ENCODE results near the gene KCNT2. TPM values are rescaled to one million over a fixed set of nuclear protein-coding genes. Genes with fewer than 3 reads are reported as not detected.

KCNT2 gene
- total and polyA plus RNA-seq, 2 donors (not counting 3 experiments of a cell fraction or from before 2014, with no cell fraction given): 0.46 to 1.6 TPM

DNA sequence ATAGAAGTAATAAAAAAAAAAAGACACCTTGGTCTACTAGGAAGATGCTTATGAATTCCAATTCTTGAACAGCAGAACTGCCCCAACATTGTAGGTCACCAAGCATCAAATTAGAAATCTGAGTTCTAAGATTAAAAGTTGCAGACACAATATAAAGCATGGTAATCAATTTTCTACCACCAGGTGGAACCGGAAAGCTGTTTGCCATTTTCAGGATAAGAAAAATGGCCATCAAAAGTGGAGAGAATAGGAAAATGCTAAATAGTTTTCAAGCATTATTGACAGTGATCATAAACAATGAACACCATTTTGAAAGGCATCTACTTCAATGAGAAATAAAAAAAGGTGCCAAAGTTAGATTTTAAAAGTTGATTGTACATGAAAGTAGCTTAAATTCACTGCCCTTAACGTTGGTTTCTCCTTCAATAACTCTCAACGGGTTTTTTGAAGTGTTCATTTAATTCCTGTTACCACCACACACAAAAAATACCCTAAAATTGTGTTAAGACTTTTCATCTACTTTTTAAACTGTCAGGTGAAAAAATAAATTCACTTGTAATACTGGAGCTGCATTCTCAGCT is 252.9 kb downstream of the KCNT2 start:
- Histone ChIP-seq H3K27me3 (ENCODE audit: control insufficient read depth in 2 of 2, insufficient read depth in 2 of 2, low read length in 2 of 2) (no peaks in the 10 kb centered on the region), H3K9me1 (replicated peaks; ENCODE audit: control insufficient read depth, extremely low read depth, insufficient read depth, low read length) (no peaks in the 10 kb centered on the region), H2AFZ (ENCODE audit: low read depth, low read length) (no peak overlapping the region), H3K79me2 (ENCODE audit: control insufficient read depth, insufficient read depth, low read length) (no peaks in the 10 kb centered on the region), H3K36me3 (ENCODE audit: control insufficient read depth in 2 of 2, extremely low read depth in 1 of 2, insufficient read depth in 2 of 2, low read length in 2 of 2) (no peaks in the 10 kb centered on the region), H3K9me3 (replicated peaks; ENCODE audit: control insufficient read depth, insufficient read depth, low read length) (no peaks in the 10 kb centered on the region), H3K4me1 (ENCODE audit: control insufficient read depth, extremely low read depth, insufficient read depth, low read length) (no peaks in the 10 kb centered on the region), H3K27ac (ENCODE audit: insufficient read depth, low read depth, low read length) (no peak overlapping the region), H3K9ac (replicated peaks; ENCODE audit: extremely low read depth, insufficient read depth, low read length) (no peak overlapping the region), H4K20me1 (replicated peaks; ENCODE audit: control insufficient read depth, extremely low read depth, insufficient read depth, low read length) (no peaks in the 10 kb centered on the region), H3K4me2 (ENCODE audit: insufficient read depth, low read length) (no peak overlapping the region), H3K4me3 (replicated peaks in 1 of 3; ENCODE audit: insufficient read depth in 1 of 3, low read depth in 1 of 3, low read length in 3 of 3) (no peak overlapping the region)
- peak; percentile 64 for DNase-seq (ENCODE audit: low read depth, low spot score)
- intact Hi-C loops (cut with micrococcal nuclease): loop anchor here (1.0 to 5.0 kb wide), 3 partner anchors 202 to 306 kb away; partner anchors contain the start of gene KCNT2
- CTCF ChIA-PET: interaction anchor here (0.7 to 6.0 kb wide), 26 partner anchors 9 to 307 kb away, joined by 3 to 197 read pairs (median 4); partner anchors contain the start of gene CFH
- peak; percentile 77 for FAIRE-seq
- TF ChIP-seq, protein P1, sequence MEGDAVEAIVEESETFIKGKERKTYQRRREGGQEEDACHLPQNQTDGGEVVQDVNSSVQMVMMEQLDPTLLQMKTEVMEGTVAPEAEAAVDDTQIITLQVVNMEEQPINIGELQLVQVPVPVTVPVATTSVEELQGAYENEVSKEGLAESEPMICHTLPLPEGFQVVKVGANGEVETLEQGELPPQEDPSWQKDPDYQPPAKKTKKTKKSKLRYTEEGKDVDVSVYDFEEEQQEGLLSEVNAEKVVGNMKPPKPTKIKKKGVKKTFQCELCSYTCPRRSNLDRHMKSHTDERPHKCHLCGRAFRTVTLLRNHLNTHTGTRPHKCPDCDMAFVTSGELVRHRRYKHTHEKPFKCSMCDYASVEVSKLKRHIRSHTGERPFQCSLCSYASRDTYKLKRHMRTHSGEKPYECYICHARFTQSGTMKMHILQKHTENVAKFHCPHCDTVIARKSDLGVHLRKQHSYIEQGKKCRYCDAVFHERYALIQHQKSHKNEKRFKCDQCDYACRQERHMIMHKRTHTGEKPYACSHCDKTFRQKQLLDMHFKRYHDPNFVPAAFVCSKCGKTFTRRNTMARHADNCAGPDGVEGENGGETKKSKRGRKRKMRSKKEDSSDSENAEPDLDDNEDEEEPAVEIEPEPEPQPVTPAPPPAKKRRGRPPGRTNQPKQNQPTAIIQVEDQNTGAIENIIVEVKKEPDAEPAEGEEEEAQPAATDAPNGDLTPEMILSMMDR (IDR thresholded peaks at IDR 0.05; ENCODE audit: extremely low read depth in 1 of 2, insufficient read depth in 1 of 2, low read depth in 1 of 2, low read length in 2 of 2): peak; percentile 28 to 38
- TF ChIP-seq POLR2AphosphoS5 (IDR thresholded peaks at IDR 0.05; ENCODE audit: insufficient read depth, low read depth, low read length): no peak
- dilution Hi-C loops (cut with MboI; ENCODE audit: extremely low pct_ligation_motif_present, low sequenced_read_pairs): no loop called here
- POLR2A ChIA-PET: no interaction called here
- no TSS peak for BruUV-seq (replicated peaks)

DNA sequence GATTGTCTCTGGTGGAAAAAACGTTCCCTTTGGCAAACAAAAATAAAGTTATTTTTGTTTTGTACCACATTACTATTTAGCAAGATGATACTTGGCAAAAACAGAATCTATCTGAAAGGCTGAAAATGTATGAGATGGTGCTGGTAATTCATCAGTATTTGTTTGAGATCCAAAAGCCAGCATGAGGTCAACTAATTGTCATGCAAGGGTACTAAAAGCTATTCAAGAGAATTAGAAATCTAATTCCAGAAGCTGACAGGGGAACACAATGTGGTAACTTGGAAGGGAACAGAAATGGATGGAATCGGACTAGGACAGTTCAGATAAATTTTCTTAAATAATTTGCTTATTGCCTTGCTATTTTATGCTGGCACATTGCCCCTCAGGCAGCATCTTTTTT is 263.8 kb downstream of the KCNT2 start:
- no peak overlapping the region for H3K4me2 ChIP-seq (ENCODE audit: insufficient read depth, low read length)
- no TSS peak for BruUV-seq (replicated peaks)
- no peaks in the 10 kb centered on the region for H3K79me2 ChIP-seq (ENCODE audit: control insufficient read depth, insufficient read depth, low read length)
- H3K9me3 ChIP-seq (replicated peaks; ENCODE audit: control insufficient read depth, insufficient read depth, low read length): no peaks in the 10 kb centered on the region
- dilution Hi-C loops (cut with MboI; ENCODE audit: extremely low pct_ligation_motif_present, low sequenced_read_pairs) (no loop called here), intact Hi-C loops (cut with micrococcal nuclease) (no loop called here)
- H3K9ac ChIP-seq (replicated peaks; ENCODE audit: extremely low read depth, insufficient read depth, low read length): no peak overlapping the region
- H3K9me1 ChIP-seq (replicated peaks; ENCODE audit: control insufficient read depth, extremely low read depth, insufficient read depth, low read length): no peaks in the 10 kb centered on the region
- no peaks in the 10 kb centered on the region for H3K27me3 ChIP-seq (ENCODE audit: control insufficient read depth in 2 of 2, insufficient read depth in 2 of 2, low read length in 2 of 2)
- H3K36me3 ChIP-seq (ENCODE audit: control insufficient read depth in 2 of 2, extremely low read depth in 1 of 2, insufficient read depth in 2 of 2, low read length in 2 of 2): no peaks in the 10 kb centered on the region
- DNase-seq (ENCODE audit: low read depth, low spot score) (no peak), FAIRE-seq (no peak)
- H4K20me1 ChIP-seq (replicated peaks; ENCODE audit: control insufficient read depth, extremely low read depth, insufficient read depth, low read length): no peaks in the 10 kb centered on the region
- no peak overlapping the region for H2AFZ ChIP-seq (ENCODE audit: low read depth, low read length)
- no peaks in the 10 kb centered on the region for H3K4me1 ChIP-seq (ENCODE audit: control insufficient read depth, extremely low read depth, insufficient read depth, low read length)
- TF ChIP-seq EZH2 (IDR thresholded peaks at IDR 0.05; ENCODE audit: borderline replicate concordance, low read depth, low read length, severe bottlenecking) (no peak), POLR2AphosphoS5 (IDR thresholded peaks at IDR 0.05; ENCODE audit: insufficient read depth, low read depth, low read length) (no peak), POLR2A (IDR thresholded peaks at IDR 0.05; ENCODE audit: low read depth, low read length) (no peak), FOS (IDR thresholded peaks at IDR 0.05; ENCODE audit: borderline replicate concordance, insufficient read depth, low read length) (no peak), JUN (IDR thresholded peaks at IDR 0.05; ENCODE audit: borderline replicate concordance, insufficient read depth, insufficient read length, low read depth) (no peak), MYC (IDR thresholded peaks at IDR 0.05; ENCODE audit: low read depth, low read length) (no peak), GATA2 (IDR thresholded peaks at IDR 0.05; ENCODE audit: insufficient read depth, insufficient read length, low read depth, low read length) (no peak)
- TF ChIP-seq, protein P1 (IDR thresholded peaks at IDR 0.05; ENCODE audit: extremely low read depth in 1 of 2, insufficient read depth in 1 of 2, low read depth in 1 of 2, low read length in 2 of 2): no peak
- TF ChIP-seq, protein P2, sequence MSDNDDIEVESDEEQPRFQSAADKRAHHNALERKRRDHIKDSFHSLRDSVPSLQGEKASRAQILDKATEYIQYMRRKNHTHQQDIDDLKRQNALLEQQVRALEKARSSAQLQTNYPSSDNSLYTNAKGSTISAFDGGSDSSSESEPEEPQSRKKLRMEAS (IDR thresholded peaks at IDR 0.05; ENCODE audit: insufficient read depth, insufficient read length): no peak
- no peak overlapping the region for H3K27ac ChIP-seq (ENCODE audit: insufficient read depth, low read depth, low read length)
- CTCF ChIA-PET: interaction anchor here (1.4 to 1.7 kb wide), 3 partner anchors 11 to 35 kb away, joined by 4 read pairs; no protein-coding TSS in a partner anchor
- no peak overlapping the region for H3K4me3 ChIP-seq (replicated peaks in 1 of 3; ENCODE audit: insufficient read depth in 1 of 3, low read depth in 1 of 3, low read length in 3 of 3)
- POLR2A ChIA-PET: no interaction called here
